H1 (cell line): ENCODE measurements around the gene NADK. TPM values are rescaled to one million over a fixed set of nuclear protein-coding genes. Genes with fewer than 3 reads are reported as not detected.

Source experiments
- BACH1 ChIP-seq: IDR thresholded peaks from 2 replicates; pipeline ENCODE4 v1.6.1; 2012; ENCODE audit warnings: low read length, improper control_type of control experiment
- CEBPB ChIP-seq: IDR thresholded peaks from 2 replicates; pipeline ENCODE4 v1.6.1; 2012; ENCODE audit warnings: low read depth, low read length
- FOSL1 ChIP-seq: IDR thresholded peaks from 2 replicates; pipeline ENCODE4 v1.6.1; 2011; ENCODE audit warnings: mild to moderate bottlenecking, low read depth, low read length, moderate library complexity; ENCODE audit not compliant: insufficient read depth
- MAFK ChIP-seq: IDR thresholded peaks from 2 replicates; pipeline ENCODE4 v1.6.1; 2012; ENCODE audit warnings: low read depth, mild to moderate bottlenecking, improper control_type of control experiment, low read length
- RFX5 ChIP-seq: IDR thresholded peaks from 2 replicates; pipeline ENCODE4 v1.6.1; 2011; ENCODE audit warnings: low read depth, low read length, improper control_type of control experiment, borderline replicate concordance
- SP2 ChIP-seq: IDR thresholded peaks from 2 replicates; pipeline ENCODE4 v1.6.1; 2012; ENCODE audit warnings: mild to moderate bottlenecking, low read length, inconsistent platforms
- TAF1 ChIP-seq: IDR thresholded peaks from 2 replicates; pipeline ENCODE4 v1.6.1; 2011; ENCODE audit warnings: mild to moderate bottlenecking, low read depth, low read length
- polyA plus RNA-seq, 7 experiments: library from polyadenylated mRNA; depleted of rRNA in 3 of 7; stranded (reverse) in 5 of 7; unstranded in 2 of 7; fragments of >200 nt in 5 of 7; fragments of 200-250 nt in 2 of 7; gene quantifications; 1 replicate in 5 of 7; 2 replicates in 1 of 7; 4 replicates in 1 of 7; pipeline versions ENCODE4 v1.2.1 to v1.2.3, GENCODE V29; 2011 to 2013; ENCODE audit warnings: missing spikeins in 2 of 7, mixed read lengths in 2 of 7
- total RNA-seq: library from RNA; stranded (reverse); fragmentation: NEBNext Ultra II Directional; extraction: Animal tissue kit (Norgen Biotek cat#: 25700); gene quantifications from 2 replicates; pipeline ENCODE4 v1.2.1, GENCODE V29; 2021
- TF ChIP-seq, protein P1 (sequence below), 3 experiments: IDR thresholded peaks; 1 replicate in 2 of 3; 2 replicates in 1 of 3; pipeline versions ENCODE4 v1.5.1 to v1.6.1; 2011; ENCODE audit warnings: low read length in 3 of 3, mild to moderate bottlenecking in 3 of 3, inconsistent platforms in 2 of 3, low read depth in 1 of 3, moderate library complexity in 1 of 3; ENCODE audit not compliant: insufficient read depth in 1 of 3; ENCODE audit errors: control extremely low read depth in 1 of 3
- TF ChIP-seq, protein P2 (sequence below): IDR thresholded peaks from 2 replicates; pipeline ENCODE4 v1.6.1; 2011; ENCODE audit warnings: low read depth, mild to moderate bottlenecking, low read length; ENCODE audit not compliant: insufficient read depth

NADK gene
- total and polyA plus RNA-seq, 2 of the 8 experiments (the other 6 are each of a cell fraction or from before 2014, with no cell fraction given) = 78.0 to 89.7 TPM

DNA sequence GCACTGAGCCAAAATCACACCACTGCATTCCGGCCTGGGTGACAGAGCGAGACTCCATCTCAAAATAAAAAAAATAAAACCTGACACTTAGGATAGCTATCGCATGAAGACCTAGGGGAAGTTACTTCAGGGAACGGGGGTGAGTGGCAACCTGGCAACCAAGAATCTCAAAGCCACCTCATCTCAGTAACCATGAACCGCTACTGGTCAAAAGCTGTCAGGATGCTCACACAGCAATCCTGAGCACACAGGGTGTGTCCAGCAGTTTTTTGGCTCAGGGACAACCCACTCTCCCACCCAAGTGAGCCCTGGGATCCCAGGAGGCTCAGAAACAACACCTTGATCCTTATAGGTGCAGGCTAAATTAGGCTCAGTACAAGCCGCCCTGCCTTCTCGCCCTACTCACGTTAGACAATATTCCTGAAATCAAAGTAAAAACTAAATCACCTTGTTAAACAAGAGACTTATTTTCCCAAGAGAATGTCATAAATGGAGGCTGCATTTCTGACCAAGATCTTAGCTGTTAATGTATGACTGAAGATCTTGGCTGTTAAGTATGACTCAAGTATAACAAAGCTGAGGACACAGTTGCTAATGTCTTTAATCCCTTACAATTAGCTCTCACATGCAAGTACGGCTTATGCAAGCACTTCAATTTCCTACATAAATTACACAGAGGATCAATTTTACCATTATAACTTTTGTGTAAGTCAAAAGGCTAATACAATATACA lies 48.3 kb upstream of the NADK start (continued):
- TF ChIP-seq, protein P1, sequence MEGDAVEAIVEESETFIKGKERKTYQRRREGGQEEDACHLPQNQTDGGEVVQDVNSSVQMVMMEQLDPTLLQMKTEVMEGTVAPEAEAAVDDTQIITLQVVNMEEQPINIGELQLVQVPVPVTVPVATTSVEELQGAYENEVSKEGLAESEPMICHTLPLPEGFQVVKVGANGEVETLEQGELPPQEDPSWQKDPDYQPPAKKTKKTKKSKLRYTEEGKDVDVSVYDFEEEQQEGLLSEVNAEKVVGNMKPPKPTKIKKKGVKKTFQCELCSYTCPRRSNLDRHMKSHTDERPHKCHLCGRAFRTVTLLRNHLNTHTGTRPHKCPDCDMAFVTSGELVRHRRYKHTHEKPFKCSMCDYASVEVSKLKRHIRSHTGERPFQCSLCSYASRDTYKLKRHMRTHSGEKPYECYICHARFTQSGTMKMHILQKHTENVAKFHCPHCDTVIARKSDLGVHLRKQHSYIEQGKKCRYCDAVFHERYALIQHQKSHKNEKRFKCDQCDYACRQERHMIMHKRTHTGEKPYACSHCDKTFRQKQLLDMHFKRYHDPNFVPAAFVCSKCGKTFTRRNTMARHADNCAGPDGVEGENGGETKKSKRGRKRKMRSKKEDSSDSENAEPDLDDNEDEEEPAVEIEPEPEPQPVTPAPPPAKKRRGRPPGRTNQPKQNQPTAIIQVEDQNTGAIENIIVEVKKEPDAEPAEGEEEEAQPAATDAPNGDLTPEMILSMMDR (IDR thresholded peaks at IDR 0.05; ENCODE audit: control extremely low read depth in 1 of 3, insufficient read depth in 1 of 3, low read depth in 1 of 3, low read length in 3 of 3) = no peak
- TF ChIP-seq SP2 (no peak), TAF1 (no peak), BACH1 (no peak), FOSL1 (no peak), RFX5 (no peak), CEBPB (no peak), MAFK (no peak)
- TF ChIP-seq, protein P2, sequence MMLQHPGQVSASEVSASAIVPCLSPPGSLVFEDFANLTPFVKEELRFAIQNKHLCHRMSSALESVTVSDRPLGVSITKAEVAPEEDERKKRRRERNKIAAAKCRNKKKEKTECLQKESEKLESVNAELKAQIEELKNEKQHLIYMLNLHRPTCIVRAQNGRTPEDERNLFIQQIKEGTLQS = no peak
